ENCODE data around the gene DDX39A. TPM values are rescaled to one million over a fixed set of nuclear protein-coding genes. Genes with fewer than 3 reads are reported as not detected.
"Not testable (repeated sequence)": the region's sequence is repeated elsewhere in the genome, so short reads cannot be mapped to it uniquely, and the experiment has no call there.

DDX39A gene
- total RNA-seq, 2 experiments from 2014 or later: 168 to 185 TPM

DNA sequence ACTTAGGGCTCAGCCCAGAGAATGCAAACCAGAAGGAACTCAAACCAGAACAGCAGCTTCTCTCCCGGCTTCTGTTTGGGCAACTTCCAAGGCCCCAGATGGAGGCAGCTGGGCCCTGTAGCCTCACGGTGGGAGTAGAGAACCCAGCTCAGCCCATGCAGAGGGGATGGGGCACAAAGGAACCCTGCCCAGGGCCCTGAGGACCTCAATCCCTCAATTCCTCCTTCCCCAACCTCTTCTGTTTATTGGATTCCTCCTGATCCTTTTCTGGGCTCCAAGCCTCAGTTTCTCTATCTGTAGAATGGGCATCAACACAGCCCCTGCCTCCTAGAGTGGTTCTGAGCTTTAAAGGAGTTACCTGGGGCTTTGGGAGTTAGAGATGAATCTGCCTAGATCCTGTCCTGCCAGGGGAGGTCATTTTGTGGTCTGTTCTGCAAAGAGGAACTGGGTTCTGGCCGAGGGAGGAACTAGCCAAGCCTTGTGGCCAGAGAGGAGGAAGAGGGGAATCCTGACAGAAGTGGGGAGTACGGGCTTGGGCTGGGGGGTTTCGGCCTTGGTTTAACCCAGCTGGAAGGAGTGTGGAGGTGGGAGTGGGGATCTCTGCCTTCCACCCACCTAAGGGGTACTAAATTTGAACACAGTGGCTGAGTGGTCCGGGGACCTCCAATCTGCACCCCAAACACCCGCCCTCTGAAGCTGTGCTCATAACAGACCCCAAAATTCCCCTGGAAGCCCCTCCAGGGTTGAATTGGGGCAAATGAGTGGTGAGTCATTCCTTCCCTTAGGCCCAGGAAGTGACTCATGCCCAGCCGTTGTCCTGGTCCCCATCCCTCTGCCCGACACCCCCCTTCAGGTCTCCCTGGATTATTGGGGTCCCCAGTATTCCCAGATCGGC is 35.2 kb downstream of the DDX39A start:
- ATAC-seq (peak; percentile 10), DNase-seq (peak; percentile 72)
- H3K4me1 Mint-ChIP-seq: peaks cover 40% of the 10 kb centered on the region
- intact Hi-C loops (cut with DNase I, micrococcal nuclease): loop anchor here (2.0 to 5.0 kb wide), 4 partner anchors 23 to 1592 kb away; partner anchors contain the start of genes JUNB (in 1 of the 2) and RFX1 (in 1 of the 2)
- ChIA-PET CTCF (interaction anchor here (0.8 to 1.5 kb wide), 6 partner anchors 16 to 84 kb away, joined by 3 to 5 read pairs (median 4); no protein-coding TSS in a partner anchor), POLR2A (interaction anchor here (0.7 to 6.5 kb wide), 9 partner anchors 9 to 312 kb away, joined by 3 to 96 read pairs (median 7); partner anchors contain the start of gene MISP3)
- H3K27me3 Mint-ChIP-seq: no peaks in the 10 kb centered on the region
- H3K9me3 Mint-ChIP-seq (ENCODE audit: low read depth): no peaks in the 10 kb centered on the region
- peak overlapping the region; percentile 99 for H3K27ac Mint-ChIP-seq
- H3K4me3 Mint-ChIP-seq: peak overlapping the region; percentile 92
- H3K36me3 Mint-ChIP-seq (ENCODE audit: low read depth): peaks cover 47% of the 10 kb centered on the region

DNA sequence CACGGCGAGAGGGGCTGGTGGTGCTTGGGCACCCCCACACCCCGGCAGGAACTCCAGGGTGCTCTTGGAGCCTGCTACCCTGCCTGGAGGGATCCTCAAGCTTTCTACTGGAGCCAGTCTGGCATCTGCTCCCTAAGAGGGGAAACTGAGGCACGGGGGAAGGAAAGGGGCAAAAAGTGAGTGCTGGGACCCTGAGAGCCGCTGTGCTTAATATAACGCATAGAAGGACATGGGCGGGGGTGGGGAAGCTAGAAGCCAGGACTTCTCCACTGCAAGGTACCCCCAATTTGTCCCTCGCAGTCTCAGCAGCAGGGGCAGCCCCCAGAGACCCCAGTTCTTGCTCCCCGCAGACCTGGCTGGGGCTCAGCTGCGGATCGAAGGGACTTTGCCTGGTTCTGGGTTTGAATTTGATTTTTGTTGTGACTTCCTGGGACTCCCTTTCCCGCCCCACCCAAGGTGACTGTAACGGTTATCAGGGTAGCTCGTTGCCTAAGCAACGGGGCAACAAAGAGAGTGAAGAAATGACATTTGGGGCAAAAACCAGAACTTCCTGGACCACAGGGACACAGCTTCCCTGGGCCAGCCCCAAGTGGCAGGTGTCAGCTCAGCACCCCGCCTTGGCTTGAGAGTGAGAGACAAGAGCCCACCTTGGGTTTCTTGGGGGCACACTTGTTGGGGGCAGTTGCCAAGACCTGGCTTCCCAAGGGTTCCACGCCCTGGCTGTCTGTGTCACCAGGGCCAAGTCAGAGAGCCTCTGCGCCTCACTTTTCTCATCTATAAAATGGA is 37.3 kb downstream of the DDX39A start:
- peak overlapping the region; percentile 96 for H3K27ac Mint-ChIP-seq
- POLR2A ChIA-PET: interaction anchor here (0.6 to 6.5 kb wide), 10 partner anchors 10 to 395 kb away, joined by 3 to 96 read pairs (median 8); no protein-coding TSS in a partner anchor
- H3K27me3 Mint-ChIP-seq: no peaks in the 10 kb centered on the region
- CTCF ChIA-PET: interaction anchor here (0.5 to 4.2 kb wide), 10 partner anchors 9 to 1227 kb away, joined by 3 to 24 read pairs (median 4); no protein-coding TSS in a partner anchor
- ATAC-seq (peak; percentile 30), DNase-seq (peak; percentile 87)
- H3K4me1 Mint-ChIP-seq: peaks cover 44% of the 10 kb centered on the region
- H3K9me3 Mint-ChIP-seq (ENCODE audit: low read depth): no peaks in the 10 kb centered on the region
- H3K4me3 Mint-ChIP-seq: peak overlapping the region; percentile 92
- H3K36me3 Mint-ChIP-seq (ENCODE audit: low read depth): peaks cover 37% of the 10 kb centered on the region
- intact Hi-C loops (cut with DNase I, micrococcal nuclease): loop anchor here (1.0 to 5.0 kb wide), 9 partner anchors 13 to 1590 kb away; partner anchors contain the start of genes DDX39A (in 2 of the 2), JUNB (in 1 of the 2) and RFX1 (in 1 of the 2)

DNA sequence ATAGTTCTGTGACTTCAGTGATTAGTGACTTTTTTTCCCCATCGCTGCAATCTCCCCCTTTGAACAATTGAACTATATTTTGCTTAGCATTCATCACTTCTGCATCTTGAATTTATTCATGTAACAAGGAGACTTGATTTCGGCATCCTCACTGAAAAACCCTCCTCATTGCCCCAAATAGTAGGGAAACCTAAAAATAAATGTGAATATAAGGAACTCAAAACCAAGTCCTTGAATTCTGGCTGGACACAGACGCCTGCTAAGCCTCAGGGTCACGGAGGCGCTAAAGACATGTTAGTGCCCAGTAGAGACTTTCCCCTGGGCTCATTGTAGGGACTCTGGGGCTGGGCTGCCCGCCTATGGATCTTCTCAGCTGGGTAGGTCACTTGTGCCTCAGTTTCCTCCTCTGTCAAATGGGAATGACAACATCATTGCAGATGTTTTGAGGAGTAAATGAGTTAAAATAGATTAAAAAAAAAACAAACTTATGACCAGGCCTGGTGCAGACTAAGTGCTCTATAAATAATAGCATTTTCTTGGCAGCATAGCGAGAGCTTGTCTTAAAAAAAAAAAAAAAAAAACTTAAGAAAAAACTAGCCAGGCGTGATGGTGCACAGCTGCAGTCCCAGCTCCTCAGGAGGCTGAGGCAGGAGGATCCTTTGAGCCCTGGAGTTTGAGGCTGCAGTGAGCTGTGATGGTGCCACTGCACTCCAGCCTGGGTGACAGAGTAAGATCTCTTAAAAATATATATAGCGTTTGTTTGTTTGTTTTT is 39.7 kb downstream of the DDX39A start:
- no peak for ATAC-seq
- POLR2A ChIA-PET: interaction anchor here (0.6 to 6.5 kb wide), 6 partner anchors 10 to 37 kb away, joined by 3 to 96 read pairs (median 7); no protein-coding TSS in a partner anchor
- H3K27ac Mint-ChIP-seq: peak overlapping the region; percentile 96
- CTCF ChIA-PET: interaction anchor here (0.6 to 4.2 kb wide), 8 partner anchors 10 to 243 kb away, joined by 3 to 24 read pairs (median 5); partner anchors contain the start of gene ASF1B
- intact Hi-C loops (cut with DNase I, micrococcal nuclease): loop anchor here (2.0 to 10.0 kb wide), 6 partner anchors 39 to 1695 kb away; partner anchors contain the start of genes DDX39A (in 1 of the 2), JUNB (in 1 of the 2), RASAL3 (in 1 of the 2) and RFX1 (in 1 of the 2)
- no peaks in the 10 kb centered on the region for H3K9me3 Mint-ChIP-seq (ENCODE audit: low read depth)
- H3K4me3 Mint-ChIP-seq: peak overlapping the region; percentile 18
- peaks cover 43% of the 10 kb centered on the region for H3K4me1 Mint-ChIP-seq
- peaks cover 23% of the 10 kb centered on the region for H3K36me3 Mint-ChIP-seq (ENCODE audit: low read depth)
- no peak for DNase-seq
- H3K27me3 Mint-ChIP-seq: no peaks in the 10 kb centered on the region

DNA sequence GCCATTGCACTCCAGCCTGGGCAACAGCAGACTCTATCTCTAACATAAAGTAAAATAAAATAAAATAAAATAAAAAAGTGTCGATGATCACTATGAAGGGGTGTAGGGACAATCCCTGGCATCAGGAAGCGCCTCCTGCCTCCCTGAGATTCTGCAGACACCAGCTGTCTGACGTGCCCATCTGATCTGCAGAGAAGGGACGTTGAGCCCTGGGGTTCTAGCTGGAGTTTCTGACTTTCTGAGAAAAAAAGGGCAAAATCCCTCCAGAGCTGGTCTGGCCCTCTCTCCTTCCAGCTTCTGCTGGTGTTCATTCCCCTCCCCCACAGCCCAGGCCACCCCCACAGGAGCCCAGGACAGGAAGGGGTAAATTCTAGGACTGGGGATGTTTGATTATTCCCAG is 40.3 kb downstream of the DDX39A start:
- POLR2A ChIA-PET: interaction anchor here (1.0 to 6.5 kb wide), 2 partner anchors 9 to 15 kb away, joined by 3 to 96 read pairs; no protein-coding TSS in a partner anchor
- ATAC-seq (no peak), DNase-seq (no peak)
- H3K27me3 Mint-ChIP-seq: no peaks in the 10 kb centered on the region
- H3K9me3 Mint-ChIP-seq (ENCODE audit: low read depth): no peaks in the 10 kb centered on the region
- CTCF ChIA-PET: interaction anchor here (1.3 to 4.2 kb wide), 3 partner anchors 17 to 242 kb away, joined by 3 to 18 read pairs (median 5); partner anchors contain the start of gene ASF1B
- peak overlapping the region; percentile 96 for H3K27ac Mint-ChIP-seq
- H3K4me1 Mint-ChIP-seq: peaks cover 45% of the 10 kb centered on the region
- H3K36me3 Mint-ChIP-seq (ENCODE audit: low read depth): peaks cover 17% of the 10 kb centered on the region
- intact Hi-C loops (cut with DNase I, micrococcal nuclease): loop anchor here in 1 of 2 experiments (10.0 kb wide), 2 partner anchors 1086 to 1696 kb away; partner anchors contain the start of genes RASAL3 and TPM4
- H3K4me3 Mint-ChIP-seq: peak overlapping the region; percentile 18

DNA sequence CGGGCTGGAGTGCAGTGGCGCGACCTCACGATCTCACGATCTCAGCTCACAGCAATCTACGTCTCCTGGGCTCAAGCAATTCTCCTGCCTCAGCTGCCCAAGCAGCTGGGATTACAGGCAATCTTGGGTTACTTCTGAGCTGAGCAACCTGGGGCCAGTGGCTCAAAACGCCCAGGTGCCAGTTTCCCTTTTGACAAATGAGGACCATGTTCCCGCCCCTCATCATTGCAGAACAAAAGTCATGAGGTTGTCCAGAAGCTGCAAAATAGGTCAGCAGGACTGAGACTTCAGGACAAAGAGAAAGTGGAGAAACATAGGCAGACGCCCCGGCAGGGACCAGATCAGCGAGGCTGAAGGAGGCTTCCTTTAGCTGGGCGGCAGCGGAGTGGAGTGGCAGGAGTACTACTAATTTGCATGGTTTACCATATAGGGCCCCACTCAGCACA is 41.2 kb downstream of the DDX39A start:
- intact Hi-C loops (cut with DNase I, micrococcal nuclease): loop anchor here in 1 of 2 experiments (10.0 kb wide), 2 partner anchors 1087 to 1697 kb away; partner anchors contain the start of genes RASAL3 and TPM4
- DNase-seq (no peak), ATAC-seq (no peak)
- ChIA-PET CTCF (interaction anchor here (1.3 kb wide), 1 partner anchor 16 kb away, joined by 3 read pairs; no protein-coding TSS in a partner anchor), POLR2A (no interaction called here)
- no peak overlapping the region for H3K4me3 Mint-ChIP-seq
- peaks cover 11% of the 10 kb centered on the region for H3K36me3 Mint-ChIP-seq (ENCODE audit: low read depth)
- no peaks in the 10 kb centered on the region for H3K27me3 Mint-ChIP-seq
- H3K4me1 Mint-ChIP-seq: peaks cover 50% of the 10 kb centered on the region
- H3K9me3 Mint-ChIP-seq (ENCODE audit: low read depth): no peaks in the 10 kb centered on the region
- H3K27ac Mint-ChIP-seq: no peak overlapping the region

DNA sequence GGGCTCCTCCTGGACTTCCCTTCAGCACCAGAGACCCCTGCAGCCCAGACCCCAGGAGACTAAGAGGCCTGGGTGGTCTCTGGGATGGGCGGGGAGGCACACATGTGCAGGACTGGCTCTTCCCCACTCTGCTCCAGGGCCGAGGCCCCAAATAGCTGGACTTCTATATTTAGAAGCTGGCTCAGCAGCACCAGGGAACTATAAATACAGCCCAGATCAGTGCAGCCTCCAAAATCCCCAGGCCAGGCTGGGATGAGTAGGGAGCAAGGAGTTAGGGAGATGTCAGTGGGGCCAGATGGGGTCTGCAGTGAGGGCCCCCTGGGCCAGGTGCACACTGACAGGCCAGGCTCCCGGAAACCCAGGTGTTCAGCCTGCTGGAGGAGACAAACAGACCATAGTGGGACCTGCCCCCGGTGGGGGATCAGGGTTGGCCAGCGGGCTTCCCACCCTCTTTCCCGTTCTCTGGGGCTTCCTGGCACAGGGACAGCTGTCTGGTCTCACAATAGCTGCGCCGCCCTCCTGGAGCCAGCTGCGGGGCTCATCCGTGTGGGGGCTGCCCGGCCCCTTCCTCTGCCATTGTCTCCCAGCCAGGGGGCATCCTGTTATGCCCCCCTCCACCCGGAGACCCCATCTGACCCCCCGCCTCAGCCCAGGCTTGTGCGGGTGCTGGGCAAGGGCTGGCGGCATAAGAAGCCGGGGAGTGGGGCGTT is 43.4 kb downstream of the DDX39A start:
- ChIA-PET CTCF (interaction anchor here (0.6 to 2.6 kb wide), 4 partner anchors 9 to 367 kb away, joined by 3 to 12 read pairs (median 4); no protein-coding TSS in a partner anchor), POLR2A (interaction anchor here (1.5 kb wide), 1 partner anchor 8 kb away, joined by 7 read pairs; no protein-coding TSS in a partner anchor)
- Mint-ChIP-seq H3K27ac (peak overlapping the region; percentile 95), H3K36me3 (ENCODE audit: low read depth) (no peaks in the 10 kb centered on the region), H3K4me3 (peak overlapping the region; percentile 56), H3K9me3 (ENCODE audit: low read depth) (no peaks in the 10 kb centered on the region), H3K27me3 (no peaks in the 10 kb centered on the region), H3K4me1 (peaks cover 66% of the 10 kb centered on the region)
- intact Hi-C loops (cut with DNase I, micrococcal nuclease): loop anchor here in 1 of 2 experiments (10.0 kb wide), 2 partner anchors 1089 to 1699 kb away; partner anchors contain the start of genes RASAL3 and TPM4
- DNase-seq (no peak), ATAC-seq (peak; percentile 16)

DNA sequence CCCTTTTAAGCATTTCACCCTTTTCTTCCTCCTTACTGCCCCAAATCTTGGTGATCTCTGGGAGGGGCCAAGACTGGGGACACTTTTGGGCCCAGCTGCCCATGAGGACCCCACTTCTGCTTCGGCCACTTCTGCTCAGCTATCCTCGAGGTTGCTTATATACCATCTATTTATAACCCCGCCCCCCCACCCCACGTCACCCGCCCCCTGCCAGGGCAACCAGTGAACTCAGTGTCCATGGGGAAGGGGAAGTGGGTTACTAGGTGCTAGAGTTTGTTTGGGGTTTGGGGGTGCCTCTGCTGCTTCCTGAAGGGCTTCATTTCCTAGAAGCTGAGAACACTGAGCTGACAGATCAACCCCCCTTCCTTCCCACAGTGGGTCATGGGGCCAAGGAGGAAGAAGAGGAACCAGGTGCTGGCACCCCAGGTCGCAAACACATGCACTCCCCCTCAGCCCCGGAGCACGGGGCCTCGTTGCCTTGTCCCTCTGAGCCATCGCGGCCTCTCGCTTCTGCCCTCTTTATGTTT is 44.0 kb downstream of the DDX39A start:
- H3K4me3 Mint-ChIP-seq: peak overlapping the region; percentile 56
- DNase-seq (peak; percentile 74), ATAC-seq (peak; percentile 68)
- peak overlapping the region; percentile 95 for H3K27ac Mint-ChIP-seq
- no peaks in the 10 kb centered on the region for H3K27me3 Mint-ChIP-seq
- H3K9me3 Mint-ChIP-seq (ENCODE audit: low read depth): no peaks in the 10 kb centered on the region
- intact Hi-C loops (cut with DNase I, micrococcal nuclease): loop anchor here in 1 of 2 experiments (10.0 kb wide), 2 partner anchors 1090 to 1700 kb away; partner anchors contain the start of genes RASAL3 and TPM4
- ChIA-PET POLR2A (interaction anchor here (1.5 kb wide), 1 partner anchor 9 kb away, joined by 7 read pairs; no protein-coding TSS in a partner anchor), CTCF (interaction anchor here (0.6 to 2.6 kb wide), 4 partner anchors 9 to 146 kb away, joined by 3 to 12 read pairs (median 4); no protein-coding TSS in a partner anchor)
- no peaks in the 10 kb centered on the region for H3K36me3 Mint-ChIP-seq (ENCODE audit: low read depth)
- peaks cover 63% of the 10 kb centered on the region for H3K4me1 Mint-ChIP-seq

DNA sequence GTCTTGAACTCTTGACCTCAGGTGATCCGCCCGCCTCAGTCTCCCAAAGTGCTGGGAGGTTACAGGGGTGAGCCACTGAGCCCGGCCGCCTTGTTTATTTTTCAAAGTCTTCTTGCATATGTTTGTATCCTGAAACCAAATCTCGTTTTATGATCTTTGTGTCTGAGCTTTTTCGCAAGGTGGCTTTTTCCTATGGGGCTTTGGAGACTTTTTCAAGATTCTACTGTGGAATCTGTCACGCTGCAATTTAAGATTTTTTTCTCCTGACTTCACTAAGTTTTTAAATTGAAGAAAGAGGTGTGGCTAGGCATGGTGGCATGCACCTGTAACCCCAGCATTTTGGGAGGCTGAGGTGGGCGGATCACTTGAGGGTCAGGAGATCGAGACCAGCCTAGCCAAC is 44.8 kb downstream of the DDX39A start:
- not testable (repeated sequence) for DNase-seq; H3K9me3 Mint-ChIP-seq (ENCODE audit: low read depth); H3K36me3 Mint-ChIP-seq (ENCODE audit: low read depth); H3K27me3 Mint-ChIP-seq; ATAC-seq
- Mint-ChIP-seq H3K4me1 (peaks cover 64% of the 10 kb centered on the region), H3K4me3 (peak overlapping the region; percentile 56), H3K27ac (peak overlapping the region; percentile 95)
- ChIA-PET POLR2A (interaction anchor here (0.6 to 1.5 kb wide), 2 partner anchors 10 to 26 kb away, joined by 5 to 7 read pairs; no protein-coding TSS in a partner anchor), CTCF (interaction anchor here (0.6 to 2.6 kb wide), 4 partner anchors 10 to 41 kb away, joined by 3 to 12 read pairs (median 8); no protein-coding TSS in a partner anchor)
- intact Hi-C loops (cut with DNase I, micrococcal nuclease): loop anchor here in 1 of 2 experiments (10.0 kb wide), 2 partner anchors 1090 to 1700 kb away; partner anchors contain the start of genes RASAL3 and TPM4

Data from activated CD4-positive, alpha-beta T cell treated with anti-CD3 and anti-CD28 coated beads for 36 hours (primary cell).